HPDE6-E6E7 (cell line): ENCODE data around the gene UVRAG.

Source experiments
- DNase-seq: peaks from one replicate; pipeline ENCODE4 v3.0.0; 2011; ENCODE audit warnings: missing footprints; ENCODE audit errors: extremely low spot score

UVRAG gene

DNA sequence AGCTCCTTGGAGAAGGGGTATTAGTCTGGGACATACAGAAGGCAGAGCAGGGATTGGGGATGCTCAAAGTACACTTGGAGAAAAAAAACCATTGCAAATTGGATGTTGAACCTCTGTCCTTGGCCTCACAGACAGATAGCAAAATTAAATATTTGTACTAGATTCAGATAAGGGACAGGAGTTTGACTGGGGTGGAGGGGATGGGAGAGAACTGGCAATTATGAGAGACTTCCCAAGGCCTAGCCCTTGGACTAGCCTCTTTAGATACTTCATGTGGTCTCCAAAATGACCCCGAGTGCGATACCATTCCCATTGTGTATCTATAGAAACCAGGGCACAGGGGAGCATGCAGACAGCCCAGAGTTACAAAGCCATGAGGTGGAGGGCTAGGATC, 30.9 kb upstream of the UVRAG start:
- DNase-seq, result no peak

DNA sequence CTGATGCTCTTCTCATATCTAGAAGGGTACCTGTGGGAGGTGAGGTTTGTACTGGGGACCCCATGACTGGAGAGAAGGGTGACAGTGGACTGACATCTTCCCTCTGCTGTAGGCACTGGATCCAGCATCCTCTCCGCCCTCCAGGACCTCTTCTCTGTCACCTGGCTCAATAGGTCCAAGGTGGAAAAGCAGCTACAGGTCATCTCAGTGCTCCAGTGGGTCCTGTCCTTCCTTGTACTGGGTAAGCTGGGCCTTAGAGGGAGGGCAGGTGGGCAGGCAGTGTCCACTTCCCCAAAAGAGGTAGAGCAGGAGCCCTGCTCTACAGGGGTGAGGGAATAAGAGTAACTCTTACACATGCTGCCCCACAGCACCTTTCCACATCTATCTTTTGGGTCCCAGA, 30.5 kb upstream of the UVRAG start:
- DNase-seq, result no peak

DNA sequence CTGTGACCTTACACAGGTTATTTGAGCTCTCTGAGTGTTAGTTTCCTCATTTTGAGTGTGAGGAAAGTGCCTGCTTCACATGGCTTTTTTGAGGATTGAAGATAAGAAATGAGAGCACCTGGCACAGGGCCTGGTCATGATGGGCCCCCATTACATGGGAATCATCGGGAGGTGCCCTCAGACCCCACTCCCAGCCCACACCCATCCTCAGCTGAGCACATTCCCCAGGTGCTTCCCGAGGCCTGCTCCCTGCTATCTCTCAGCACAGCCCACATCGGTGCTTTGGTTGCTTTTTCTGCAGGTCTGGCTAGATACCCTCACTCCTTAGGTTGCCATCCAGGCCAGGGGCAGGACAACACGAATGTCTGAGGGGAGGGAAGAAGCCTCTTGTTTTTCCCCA, 29.8 kb upstream of the UVRAG start:
- no peak for DNase-seq

DNA sequence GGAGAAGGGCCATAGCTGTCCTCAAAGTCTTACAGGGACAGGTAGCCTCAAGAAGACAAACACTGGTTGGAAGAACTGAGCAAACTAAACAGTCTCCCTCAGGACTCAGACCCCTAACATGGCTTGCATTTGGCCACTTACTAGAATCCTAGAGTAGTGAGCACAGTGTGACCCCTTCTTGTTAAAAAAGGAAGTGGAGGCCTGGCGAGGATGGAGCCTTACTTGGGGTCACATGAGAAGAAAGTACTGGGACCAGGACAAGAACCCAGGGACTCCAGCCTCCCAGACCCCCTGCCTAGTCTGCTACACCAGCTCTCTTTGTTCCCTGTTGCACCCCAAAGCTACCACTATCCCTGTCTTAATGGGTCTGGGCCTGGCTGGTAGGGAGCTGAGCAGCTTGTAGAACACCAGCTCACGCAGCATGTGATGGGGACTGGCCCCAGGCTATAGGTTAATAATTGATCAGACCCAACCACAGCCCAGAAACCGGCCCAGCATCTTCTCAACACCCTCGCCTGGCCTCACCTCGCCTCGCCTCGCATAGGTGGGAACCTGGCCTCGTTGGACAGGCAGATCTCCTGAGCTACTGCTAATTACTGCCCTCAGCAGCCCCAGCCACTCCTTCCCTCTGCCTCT, 28.8 kb upstream of the UVRAG start:
- DNase-seq, result no peak

DNA sequence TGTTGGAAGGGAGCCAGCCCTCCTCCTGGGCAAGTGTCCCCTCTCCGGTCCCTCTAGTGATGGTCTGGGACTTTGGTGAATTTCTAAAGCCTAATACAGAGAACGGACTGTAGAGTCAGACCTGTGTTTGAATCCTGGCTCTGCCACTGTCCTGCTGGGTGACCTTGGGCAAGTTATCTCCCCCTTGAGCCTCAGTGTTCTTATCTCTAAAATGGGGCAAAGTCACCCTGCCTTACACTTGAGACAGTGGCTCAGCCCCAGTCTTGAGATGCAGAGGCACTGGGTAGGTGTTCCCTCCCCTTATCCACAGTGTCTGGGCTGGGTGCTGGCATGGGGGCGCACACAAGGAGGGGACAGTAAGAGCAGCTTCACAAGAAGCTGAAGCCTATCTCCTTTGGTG, 25.5 kb upstream of the UVRAG start:
- no peak for DNase-seq

DNA sequence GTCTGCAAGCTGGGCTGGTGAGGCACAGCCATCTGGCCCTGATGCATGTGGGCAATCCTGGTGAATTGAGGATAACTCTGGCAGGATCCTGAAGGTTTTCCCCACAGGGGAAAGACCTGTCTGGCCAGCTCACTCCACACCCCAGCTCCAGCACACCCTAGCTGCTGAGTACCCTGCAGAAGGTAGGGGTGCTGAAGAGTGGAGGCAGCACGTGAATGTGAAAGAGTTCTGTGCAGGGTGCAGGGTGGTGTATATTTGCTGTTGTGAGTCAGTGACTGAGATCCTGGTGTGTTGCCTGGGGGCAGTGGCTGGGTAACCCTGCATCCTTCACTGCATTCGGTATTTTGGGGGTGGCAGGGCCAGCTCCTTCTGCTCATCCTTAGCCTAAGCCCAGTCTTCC, 24.0 kb upstream of the UVRAG start:
- peak; percentile 41 for DNase-seq

DNA sequence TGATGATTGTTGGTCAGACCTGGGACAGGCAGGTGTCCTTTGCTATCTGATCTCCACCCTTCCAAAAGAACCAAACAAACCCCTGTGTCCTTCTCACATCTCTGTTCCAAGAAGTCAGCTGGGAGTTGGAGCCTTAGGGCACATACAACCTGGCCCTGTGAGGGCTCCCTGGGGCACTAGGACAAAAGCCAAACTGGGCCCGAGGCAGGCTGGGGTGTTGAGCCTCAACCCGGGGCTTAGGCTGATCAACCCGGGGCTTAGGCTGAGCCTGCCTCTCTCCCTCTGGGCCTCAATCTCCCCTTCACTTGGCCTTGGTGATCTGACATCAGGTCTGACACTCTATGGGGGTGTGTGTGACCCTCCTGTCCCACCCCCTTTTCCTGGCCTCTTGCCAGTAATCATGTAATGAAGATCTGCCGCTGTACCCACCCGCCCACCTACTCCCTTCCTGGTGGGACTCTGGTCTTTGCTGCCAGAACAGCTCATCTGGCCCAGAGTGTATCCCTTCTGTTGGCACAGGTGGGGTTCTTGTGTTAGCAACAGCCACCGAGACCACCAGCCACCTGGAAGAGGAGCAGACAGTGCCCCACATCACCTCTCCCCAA, 22.8 kb upstream of the UVRAG start:
- DNase-seq, result no peak

DNA sequence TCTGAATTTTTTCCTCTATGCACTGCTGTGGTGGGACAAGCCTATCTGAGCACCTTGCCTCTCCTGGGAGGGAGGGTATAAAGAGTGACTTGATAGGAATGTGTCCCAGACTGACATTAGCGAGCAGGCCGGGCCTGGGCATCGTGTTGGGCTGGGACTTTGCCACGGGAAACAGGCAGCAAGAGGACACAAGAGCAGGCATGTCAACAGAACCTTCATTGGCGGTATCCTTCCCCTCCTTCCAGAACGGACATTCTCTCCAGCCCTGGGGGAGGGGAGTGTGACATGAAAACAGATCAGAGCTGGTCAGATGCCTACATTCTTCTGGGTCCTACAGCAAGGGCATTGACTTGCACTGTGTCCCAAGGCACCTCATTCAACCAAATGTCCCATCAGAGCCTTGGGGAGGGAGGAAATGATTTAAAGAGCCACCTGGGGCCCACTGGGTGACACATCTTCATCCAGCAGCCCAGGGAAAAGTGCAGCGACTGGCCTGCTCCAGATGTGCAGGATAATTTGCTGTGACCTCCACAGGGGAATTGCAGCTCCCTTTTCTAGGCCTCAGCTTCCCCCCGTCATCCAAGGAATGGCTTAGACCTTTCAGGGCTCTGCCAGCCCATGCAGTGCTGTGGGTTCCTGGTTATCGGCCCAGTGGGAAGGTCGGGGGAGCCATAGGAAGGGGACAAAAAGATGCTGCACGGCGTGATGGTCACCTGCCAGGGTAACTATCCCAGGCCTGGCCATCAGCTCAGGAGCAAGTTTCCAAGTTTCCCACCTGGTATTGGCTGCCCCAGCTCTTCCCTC, 21.8 kb upstream of the UVRAG start:
- DNase-seq, result no peak

DNA sequence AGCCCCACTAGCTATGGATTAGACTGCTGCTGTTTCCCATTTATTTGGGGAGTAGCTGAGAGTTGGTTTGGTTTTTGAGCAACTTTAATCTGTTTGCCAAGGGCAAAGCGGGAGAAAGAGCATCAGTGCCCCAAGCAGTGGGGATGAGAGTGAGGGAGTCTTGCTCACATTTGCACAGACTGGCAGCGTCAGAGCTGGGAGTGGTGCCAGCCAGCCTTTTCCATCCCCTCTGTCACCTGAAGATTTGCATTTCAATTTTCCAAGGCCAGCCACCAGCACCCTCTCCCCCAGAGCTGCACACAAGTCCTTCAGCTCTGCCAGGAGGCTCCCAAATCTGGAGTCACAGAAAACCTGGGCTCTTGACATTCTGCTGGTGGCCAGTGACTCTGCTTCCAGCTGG, 21.0 kb upstream of the UVRAG start:
- no peak for DNase-seq

DNA sequence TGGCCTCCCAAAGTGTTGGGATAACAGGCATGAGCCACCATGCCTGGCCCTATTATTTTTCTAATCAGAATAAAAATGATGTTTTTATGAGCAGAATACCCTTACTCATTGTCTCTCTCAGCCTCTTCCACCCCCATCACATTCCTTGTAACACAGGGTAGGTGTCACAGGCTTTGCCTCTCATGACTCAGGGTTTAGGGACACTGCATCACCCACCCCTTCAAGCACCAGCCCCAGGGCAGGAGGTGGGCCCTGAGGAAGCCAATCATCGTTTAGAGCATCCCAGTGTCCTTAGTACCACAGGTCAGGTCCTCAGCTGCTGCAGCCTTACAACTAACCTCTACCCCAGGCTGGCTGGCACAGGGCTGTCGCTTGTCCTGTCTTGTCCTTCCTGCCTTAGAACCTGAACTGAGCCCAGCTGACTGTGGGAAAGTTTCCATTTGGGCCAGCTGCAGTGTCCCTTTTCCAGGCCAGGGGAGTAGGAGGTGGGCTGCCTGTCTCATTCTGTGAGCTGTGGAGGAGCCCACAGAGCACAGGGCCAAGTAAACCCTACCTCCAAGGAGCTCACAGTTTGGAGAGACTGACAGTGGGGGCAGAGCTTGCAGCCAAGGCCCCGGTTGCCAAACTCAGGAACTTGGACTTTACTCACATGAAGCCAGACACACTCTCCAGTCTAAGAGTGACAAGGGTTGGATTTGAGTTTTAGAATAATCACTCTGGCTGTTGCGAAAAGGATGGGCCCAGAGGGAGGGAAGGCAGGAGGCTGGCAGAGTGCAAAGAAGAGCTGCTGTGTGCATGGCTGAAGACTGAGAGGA, 19.5 kb upstream of the UVRAG start:
- DNase-seq, result no peak

DNA sequence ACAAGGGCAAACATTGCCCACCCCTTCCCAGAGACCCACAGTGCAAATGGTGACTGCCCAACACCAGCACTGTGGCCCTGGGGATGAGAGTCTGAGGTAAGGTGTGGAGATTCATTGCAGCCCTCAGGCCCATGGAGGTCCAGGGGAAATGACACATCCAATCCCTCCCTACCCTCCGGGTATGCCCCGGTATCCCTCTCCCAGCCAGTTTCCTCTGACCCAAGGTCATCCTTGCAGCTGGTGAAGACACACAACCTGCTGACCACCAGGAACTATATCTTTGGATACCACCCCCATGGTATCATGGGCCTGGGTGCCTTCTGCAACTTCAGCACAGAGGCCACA, 18.9 kb upstream of the UVRAG start:
- DNase-seq, result no peak

DNA sequence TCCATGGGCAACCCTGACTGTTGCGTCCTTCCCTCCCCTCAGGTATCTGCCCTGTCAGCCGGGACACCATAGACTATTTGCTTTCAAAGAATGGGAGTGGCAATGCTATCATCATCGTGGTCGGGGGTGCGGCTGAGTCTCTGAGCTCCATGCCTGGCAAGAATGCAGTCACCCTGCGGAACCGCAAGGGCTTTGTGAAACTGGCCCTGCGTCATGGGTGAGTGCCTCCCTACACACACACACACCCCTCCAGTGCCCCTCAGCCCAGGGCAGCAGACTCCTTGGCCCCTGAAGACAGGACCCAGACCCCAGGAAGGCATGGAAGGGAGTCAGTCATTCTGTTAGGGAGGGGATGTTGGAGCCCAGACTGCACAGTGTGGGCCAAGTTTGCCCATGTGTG, 17.9 kb upstream of the UVRAG start:
- DNase-seq, result no peak

DNA sequence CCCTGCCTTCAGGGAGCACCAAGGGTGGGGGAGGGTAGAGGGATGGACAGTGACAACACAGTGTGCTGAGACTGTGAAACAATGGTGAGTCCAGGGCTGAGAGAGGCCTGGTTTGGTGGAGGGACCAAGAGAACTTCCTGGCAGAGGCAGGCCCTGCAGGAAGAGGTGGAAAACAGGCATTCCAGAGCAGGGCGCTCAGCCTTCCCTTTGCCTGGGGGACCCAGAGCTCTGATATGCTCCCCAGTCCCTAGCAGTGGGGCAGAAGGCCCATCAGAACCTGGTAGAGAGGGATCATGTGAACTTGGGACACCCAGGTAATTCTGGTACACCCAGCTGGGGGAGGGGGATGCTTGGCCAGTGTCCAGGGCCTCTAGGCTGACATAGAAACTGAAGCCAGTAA, 17.2 kb upstream of the UVRAG start:
- DNase-seq, result no peak

DNA sequence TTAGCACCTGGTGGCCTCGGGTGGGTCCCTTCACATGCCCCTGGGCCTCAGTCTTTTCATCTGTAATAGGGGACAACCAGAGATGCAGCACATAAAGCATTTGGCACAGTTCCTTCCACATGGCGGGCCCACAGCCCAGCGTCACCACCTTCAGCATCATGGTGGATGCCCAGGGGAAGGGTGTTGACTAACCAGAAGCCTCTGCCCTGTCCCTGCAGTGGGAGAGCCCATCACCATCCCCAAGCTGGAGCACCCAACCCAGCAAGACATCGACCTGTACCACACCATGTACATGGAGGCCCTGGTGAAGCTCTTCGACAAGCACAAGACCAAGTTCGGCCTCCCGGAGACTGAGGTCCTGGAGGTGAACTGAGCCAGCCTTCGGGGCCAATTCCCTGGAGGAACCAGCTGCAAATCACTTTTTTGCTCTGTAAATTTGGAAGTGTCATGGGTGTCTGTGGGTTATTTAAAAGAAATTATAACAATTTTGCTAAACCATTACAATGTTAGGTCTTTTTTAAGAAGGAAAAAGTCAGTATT, 14.8 kb upstream of the UVRAG start:
- no peak for DNase-seq

DNA sequence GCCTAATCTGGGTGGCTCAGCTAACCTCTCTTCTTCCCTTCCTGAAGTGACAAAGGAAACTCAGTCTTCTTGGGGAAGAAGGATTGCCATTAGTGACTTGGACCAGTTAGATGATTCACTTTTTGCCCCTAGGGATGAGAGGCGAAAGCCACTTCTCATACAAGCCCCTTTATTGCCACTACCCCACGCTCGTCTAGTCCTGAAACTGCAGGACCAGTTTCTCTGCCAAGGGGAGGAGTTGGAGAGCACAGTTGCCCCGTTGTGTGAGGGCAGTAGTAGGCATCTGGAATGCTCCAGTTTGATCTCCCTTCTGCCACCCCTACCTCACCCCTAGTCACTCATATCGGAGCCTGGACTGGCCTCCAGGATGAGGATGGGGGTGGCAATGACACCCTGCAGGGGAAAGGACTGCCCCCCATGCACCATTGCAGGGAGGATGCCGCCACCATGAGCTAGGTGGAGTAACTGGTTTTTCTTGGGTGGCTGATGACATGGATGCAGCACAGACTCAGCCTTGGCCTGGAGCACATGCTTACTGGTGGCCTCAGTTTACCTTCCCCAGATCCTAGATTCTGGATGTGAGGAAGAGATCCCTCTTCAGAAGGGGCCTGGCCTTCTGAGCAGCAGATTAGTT, 14.2 kb upstream of the UVRAG start:
- DNase-seq, result no peak

DNA sequence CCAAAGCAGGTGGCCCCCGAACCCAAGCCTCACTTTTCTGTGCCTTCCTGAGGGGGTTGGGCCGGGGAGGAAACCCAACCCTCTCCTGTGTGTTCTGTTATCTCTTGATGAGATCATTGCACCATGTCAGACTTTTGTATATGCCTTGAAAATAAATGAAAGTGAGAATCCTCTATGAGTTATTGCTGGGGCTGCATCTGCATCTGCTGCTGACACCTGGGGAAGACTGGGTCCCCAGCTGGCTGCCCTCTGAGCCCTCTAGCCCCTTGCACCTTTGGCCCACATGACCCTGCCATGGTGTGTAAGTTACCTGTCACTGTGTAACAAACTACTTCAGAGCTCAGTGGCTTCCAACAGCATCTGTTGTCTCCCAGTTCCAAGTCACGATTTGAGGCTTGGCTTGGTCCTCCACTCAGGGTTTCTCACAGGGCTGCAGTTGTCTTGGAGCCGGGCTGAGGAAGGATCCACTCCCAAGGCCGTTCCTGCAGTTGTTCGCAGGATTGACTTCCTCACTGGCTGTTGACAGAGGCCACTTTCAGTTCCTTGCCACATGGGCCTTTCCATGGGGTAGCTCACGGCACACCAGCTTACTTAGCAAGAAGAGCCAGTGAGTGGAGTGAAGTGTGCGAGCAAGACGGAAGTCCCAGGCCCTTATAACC, 13.5 kb upstream of the UVRAG start:
- no peak for DNase-seq

DNA sequence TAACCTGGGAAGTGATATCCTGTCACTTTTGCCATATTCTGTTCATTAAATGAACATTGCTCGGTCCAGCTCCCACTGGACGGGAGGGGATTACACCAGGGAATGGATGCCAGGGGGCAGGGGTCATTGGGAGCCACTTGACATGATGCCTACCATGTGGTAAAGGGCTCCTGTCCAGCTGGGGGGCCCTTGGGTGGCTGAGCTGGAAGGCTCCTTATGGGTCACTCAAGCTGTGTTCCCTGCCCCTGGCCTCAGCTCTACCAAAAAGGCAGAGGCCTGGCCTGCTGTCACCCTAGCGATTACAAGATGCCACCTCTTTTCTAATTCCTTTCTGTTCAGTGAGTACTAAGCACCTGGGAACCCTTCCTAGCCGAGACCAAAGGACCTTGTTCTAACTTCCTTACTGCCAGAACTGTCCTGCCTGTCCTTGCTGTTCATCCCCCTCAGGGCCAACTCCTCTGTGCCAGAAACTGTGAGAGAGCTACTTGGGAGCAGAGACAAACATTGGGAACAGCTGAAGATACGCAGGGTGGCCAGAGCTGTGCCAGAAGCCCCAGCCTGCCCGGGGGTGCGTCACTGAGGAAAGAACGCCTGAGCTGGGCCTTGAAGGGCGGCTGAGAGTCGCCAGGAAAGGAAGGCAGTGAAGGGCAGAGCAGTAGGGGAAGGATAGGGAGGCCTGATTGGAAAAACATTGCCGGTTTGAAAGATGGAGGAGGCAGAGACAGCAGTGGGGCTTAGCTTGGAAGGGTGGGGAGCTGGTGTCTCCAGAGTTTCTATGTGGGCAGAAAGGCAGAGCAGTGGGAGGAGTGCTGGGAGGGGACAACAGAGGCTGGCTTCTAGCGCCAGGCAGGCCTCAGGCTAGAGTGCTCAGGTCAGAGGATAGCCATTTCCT, 12.7 kb upstream of the UVRAG start:
- DNase-seq, result no peak

DNA sequence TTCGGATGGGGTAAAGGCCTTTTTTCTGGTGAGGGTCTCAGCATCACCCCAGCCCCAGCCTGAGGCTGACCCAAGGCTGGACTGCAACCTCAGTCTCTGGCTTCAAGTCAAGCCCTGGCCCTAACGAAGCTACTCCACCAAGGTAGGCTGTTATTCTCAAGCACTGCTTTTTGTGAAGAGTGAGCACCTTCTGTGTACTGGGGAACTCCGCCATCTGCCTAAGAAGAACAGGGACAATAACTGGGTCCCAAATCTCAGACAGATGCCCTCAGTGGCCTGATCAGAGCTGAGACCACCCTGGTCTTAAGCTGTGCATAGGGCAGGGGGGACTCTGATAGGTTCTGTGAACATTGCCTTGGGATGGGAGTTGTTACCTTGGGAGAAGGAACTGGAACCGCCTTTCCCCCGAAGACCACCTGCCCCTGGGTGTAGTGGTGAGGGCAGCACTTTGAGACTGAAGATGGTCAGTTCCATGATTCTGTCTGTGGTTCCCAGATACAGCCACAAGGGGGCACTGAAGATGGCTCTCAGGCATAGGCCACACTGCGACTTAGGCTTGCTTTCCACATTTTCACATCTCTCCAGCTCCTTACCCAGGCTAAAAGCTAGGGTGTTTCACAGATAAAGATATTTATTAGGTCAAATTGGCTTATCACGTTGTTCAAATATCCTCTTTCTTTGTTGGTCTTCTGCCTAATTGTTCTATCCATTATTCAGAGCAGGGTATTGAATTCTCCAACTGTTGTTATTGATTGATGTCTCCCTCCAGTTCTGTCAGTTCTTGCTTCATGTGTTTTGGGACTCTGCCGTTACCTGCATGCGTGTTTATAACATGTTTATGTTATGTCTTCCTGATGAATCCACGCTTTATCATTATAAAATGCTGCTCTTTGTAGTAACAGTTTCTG, 11.8 kb upstream of the UVRAG start:
- peak; percentile 61 for DNase-seq

DNA sequence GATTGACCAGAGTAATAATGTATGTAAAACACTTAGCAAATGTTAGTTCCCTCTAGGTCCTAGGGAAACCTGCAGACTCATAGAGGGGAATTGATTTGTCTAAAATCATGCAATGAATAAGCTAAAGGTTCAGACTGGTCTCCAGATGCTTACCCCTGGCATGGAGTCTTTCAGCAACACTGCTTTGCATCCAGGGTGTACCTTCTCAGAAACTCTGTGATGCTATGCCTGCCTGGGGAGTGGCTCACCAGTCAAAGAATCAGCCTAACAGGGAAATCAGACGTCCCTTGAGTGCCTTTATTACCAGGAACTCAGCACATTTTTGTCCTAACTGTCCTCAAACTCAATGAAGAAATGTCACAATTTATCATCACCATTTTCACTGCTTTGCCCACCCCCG, 5.9 kb upstream of the UVRAG start:
- no peak for DNase-seq
